Measurements from ENCODE around the gene APOA5. TPM values are rescaled to one million over a fixed set of nuclear protein-coding genes. Genes with fewer than 3 reads are reported as not detected.

The APOA5 gene
- total and polyA plus RNA-seq, 2 of the 13 experiments (the other 11 are each of a cell fraction or from before 2014, with no cell fraction given), result 44.0 to 49.1 TPM

DNA sequence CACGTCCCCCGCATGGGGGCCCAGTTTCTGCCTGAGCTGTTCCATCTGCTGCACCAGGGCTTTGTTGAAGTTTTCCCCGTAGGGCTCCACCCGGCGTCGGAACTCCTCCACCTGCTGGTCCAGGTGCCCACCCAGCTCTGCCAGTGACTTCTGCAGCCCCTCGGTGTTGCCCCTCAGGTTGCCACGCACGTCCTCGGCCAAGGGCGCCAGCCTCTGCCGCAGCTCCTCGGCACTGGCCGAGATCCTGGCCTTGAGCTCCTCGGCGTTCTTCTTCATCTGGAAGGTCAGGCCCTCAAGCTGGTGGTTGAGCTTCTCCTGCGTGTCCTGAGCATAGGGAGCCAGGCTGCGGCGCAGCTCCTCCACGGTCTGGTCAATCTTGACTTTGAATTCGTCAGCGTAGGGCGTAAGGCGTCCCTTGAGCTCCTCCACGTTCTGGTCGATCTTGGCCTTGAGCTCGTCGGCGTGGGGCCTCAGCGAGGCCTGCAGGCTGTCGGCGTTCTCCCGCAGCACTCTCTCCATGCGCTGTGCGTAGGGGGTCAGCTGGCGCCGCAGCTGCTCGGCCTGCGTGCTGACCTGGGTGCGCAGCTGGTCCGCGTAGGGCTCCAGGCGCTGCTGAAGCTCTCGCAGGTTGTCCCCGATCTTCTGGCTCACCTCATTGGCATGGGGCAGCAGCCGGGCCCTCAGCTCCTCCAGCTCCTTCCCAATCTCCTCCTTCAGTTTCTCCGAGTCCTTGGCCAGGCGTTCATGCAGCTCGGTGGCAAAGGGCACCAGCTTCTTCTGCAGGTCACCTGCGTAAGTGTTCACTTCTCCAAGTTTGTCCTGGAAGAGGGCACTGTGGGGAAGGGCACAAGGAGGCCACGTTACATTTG is 29.6 kb upstream of the APOA5 start (continued):
- TF ChIP-seq FOSL1 (CRISPR knock-in tag; IDR thresholded peaks at IDR 0.05; ENCODE audit: borderline replicate concordance) (no peak), RBFOX2 (IDR thresholded peaks at IDR 0.05; ENCODE audit: low read depth, low read length) (no peak), ZNF564 (CRISPR knock-in tag; IDR thresholded peaks at IDR 0.05) (no peak), AFF4 (CRISPR knock-in tag; IDR thresholded peaks at IDR 0.05) (no peak), ZNF24 (IDR thresholded peaks at IDR 0.05) (no peak), ZSCAN12 (CRISPR knock-in tag; IDR thresholded peaks at IDR 0.05) (no peak), ZNF317 (CRISPR knock-in tag; IDR thresholded peaks at IDR 0.05) (no peak), YY1 (IDR thresholded peaks at IDR 0.05; ENCODE audit: insufficient read depth, insufficient replicate concordance, low read depth, low read length) (no peak), ZNF180 (CRISPR knock-in tag; IDR thresholded peaks at IDR 0.05; ENCODE audit: borderline replicate concordance, low read depth) (no peak), FOXO1 (CRISPR knock-in tag; IDR thresholded peaks at IDR 0.05) (no peak), GLI4 (CRISPR knock-in tag; IDR thresholded peaks at IDR 0.05; ENCODE audit: borderline replicate concordance) (no peak), POLR2AphosphoS5 (IDR thresholded peaks at IDR 0.05; ENCODE audit: low read depth, low read length) (no peak)
- TF ChIP-seq, protein P1, sequence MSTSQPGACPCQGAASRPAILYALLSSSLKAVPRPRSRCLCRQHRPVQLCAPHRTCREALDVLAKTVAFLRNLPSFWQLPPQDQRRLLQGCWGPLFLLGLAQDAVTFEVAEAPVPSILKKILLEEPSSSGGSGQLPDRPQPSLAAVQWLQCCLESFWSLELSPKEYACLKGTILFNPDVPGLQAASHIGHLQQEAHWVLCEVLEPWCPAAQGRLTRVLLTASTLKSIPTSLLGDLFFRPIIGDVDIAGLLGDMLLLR (CRISPR knock-in tag; IDR thresholded peaks at IDR 0.05), result no peak

Measured in HepG2 (cell line).